Ascending aorta (tissue), 2 donors: ENCODE results near the gene APP. TPM values are rescaled to one million over a fixed set of nuclear protein-coding genes. Genes with fewer than 3 reads are reported as not detected.

ENCODE experiments used
- DNase-seq, 2 donors: peaks; one replicate each; pipeline ENCODE4 v3.0.0-alpha.2; 2019; ENCODE audit warnings: low spot score in 2 of 2
- H3K27ac ChIP-seq, 2 donors: fragments of 200-600 bp; sonication (generic); one replicate each; pipeline ENCODE4 v1.5.1; 2016 to 2017; ENCODE audit warnings: mild to moderate bottlenecking in 1 of 2
- H3K27me3 ChIP-seq: fragments of 200-600 bp; sonication (generic); one replicate; pipeline ENCODE4 v1.5.1; 2017
- H3K36me3 ChIP-seq, 2 donors: fragments of 200-600 bp; sonication (generic); one replicate each; pipeline ENCODE4 v1.5.1; 2016
- H3K4me1 ChIP-seq, 2 donors: fragments of 200-600 bp; sonication (generic); one replicate each; pipeline ENCODE4 v1.5.1; 2016 to 2017; ENCODE audit warnings: mild to moderate bottlenecking in 1 of 2
- H3K4me3 ChIP-seq, 2 donors: fragments of 200-600 bp; sonication (generic); one replicate each; pipeline ENCODE4 v1.5.1; 2016 to 2017; ENCODE audit warnings: mild to moderate bottlenecking in 1 of 2
- H3K9me3 ChIP-seq, 2 donors: fragments of 200-600 bp; sonication (generic); one replicate each; pipeline ENCODE4 v1.5.1; 2016
- CTCF ChIP-seq, 3 experiments: fragments of 200-600 bp in 2 of 3; fragments of 450-650 bp in 1 of 3; sonication (generic) in 2 of 3; IDR thresholded peaks; one replicate each; pipeline ENCODE4 v1.5.1; 2016 to 2019; ENCODE audit warnings: antibody characterized with exemption in 3 of 3, mild to moderate bottlenecking in 1 of 3, moderate library complexity in 1 of 3
- intact Hi-C: fragments of 100-400 bp; cut with DNase I; formaldehyde crosslinking; loops from one replicate; pipeline ENCODE4 v1.15.1; 2023
- total RNA-seq: library from RNA; depleted of rRNA; stranded (reverse); fragments of >200 nt; gene quantifications from one replicate; pipeline ENCODE4 v1.1.0, GENCODE V29; 2016

The APP gene
- total RNA-seq, 1 donor from 2014 or later: 350 TPM

GRCh38 chr21:26100573-26100972 lies 70.0 kb downstream of the APP start:
- no peak overlapping the region for H3K27ac ChIP-seq

GRCh38 chr21:26099610-26100219 lies 70.9 kb downstream of the APP start:
- Histone ChIP-seq H3K4me1 (no peaks in the 10 kb centered on the region), H3K4me3 (no peak overlapping the region), H3K27me3 (no peaks in the 10 kb centered on the region), H3K36me3 (no peaks in the 10 kb centered on the region), H3K27ac (no peak overlapping the region), H3K9me3 (no peaks in the 10 kb centered on the region)
- TF ChIP-seq CTCF (IDR thresholded peaks at IDR 0.05): no peak
- no peak for DNase-seq
- intact Hi-C loops: no loop called here

More at GRCh38 chr21:26100573-26100972, 70.0 kb downstream of the APP start:
- Histone ChIP-seq H3K36me3 (no peaks in the 10 kb centered on the region), H3K27me3 (no peaks in the 10 kb centered on the region), H3K4me1 (no peaks in the 10 kb centered on the region), H3K9me3 (no peaks in the 10 kb centered on the region), H3K4me3 (no peak overlapping the region)
- no peak for DNase-seq
- TF ChIP-seq CTCF (IDR thresholded peaks at IDR 0.05): no peak
- intact Hi-C loops: no loop called here

- no peak overlapping the region for H3K4me3 ChIP-seq
- no peak overlapping the region for H3K27ac ChIP-seq
- DNase-seq: no peak
- no peaks in the 10 kb centered on the region for H3K4me1 ChIP-seq
- TF ChIP-seq CTCF (IDR thresholded peaks at IDR 0.05): no peak
- H3K36me3 ChIP-seq: no peaks in the 10 kb centered on the region
- intact Hi-C loops: no loop called here
- H3K27me3 ChIP-seq: no peaks in the 10 kb centered on the region
- no peaks in the 10 kb centered on the region for H3K9me3 ChIP-seq
Observed at GRCh38 chr21:26098772-26099397, 71.7 kb downstream of the APP start.

GRCh38 chr21:26097475-26097874 lies 73.1 kb downstream of the APP start:
- DNase-seq: no peak
- no peaks in the 10 kb centered on the region for H3K36me3 ChIP-seq
- H3K27me3 ChIP-seq: no peaks in the 10 kb centered on the region
- no peaks in the 10 kb centered on the region for H3K9me3 ChIP-seq
- TF ChIP-seq CTCF (IDR thresholded peaks at IDR 0.05): no peak
- intact Hi-C loops: no loop called here
- no peaks in the 10 kb centered on the region for H3K4me1 ChIP-seq
- H3K27ac ChIP-seq: no peak overlapping the region
- no peak overlapping the region for H3K4me3 ChIP-seq

- Histone ChIP-seq H3K4me3 (no peak overlapping the region), H3K27ac (no peak overlapping the region), H3K36me3 (no peaks in the 10 kb centered on the region), H3K27me3 (no peaks in the 10 kb centered on the region), H3K9me3 (no peaks in the 10 kb centered on the region), H3K4me1 (no peaks in the 10 kb centered on the region)
- TF ChIP-seq CTCF (IDR thresholded peaks at IDR 0.05): no peak
- DNase-seq: no peak
- intact Hi-C loops: no loop called here
Observed at GRCh38 chr21:26096494-26097371, 73.8 kb downstream of the APP start.
